Astrocyte (in vitro differentiated cells and primary cell): ENCODE results near the gene SAPCD2.

ENCODE experiments used
- CTCF ChIP-seq: IDR thresholded peaks from 2 replicates; pipeline ENCODE4 v1.5.1; 2011; ENCODE audit warnings: low read depth, mild to moderate bottlenecking, inconsistent platforms, low read length, moderate library complexity; ENCODE audit not compliant: insufficient read depth
- EZH2 ChIP-seq: IDR thresholded peaks from 2 replicates; pipeline ENCODE4 v1.6.1; 2012; ENCODE audit warnings: mild to moderate bottlenecking, low read length, inconsistent platforms; ENCODE audit not compliant: insufficient read depth

- TF ChIP-seq CTCF, result no peak
- TF ChIP-seq EZH2, result no peak
These were observed 43.2 kb upstream of the SAPCD2 start for GRCh38 chr9:137113385-137114159.
